OCI-LY7 (cell line): Measurements from ENCODE around the gene LTO1. TPM values are rescaled to one million over a fixed set of nuclear protein-coding genes. Genes with fewer than 3 reads are reported as not detected.

Experiments used
- BruUV-seq: library from RNA; stranded (reverse); fragments of 400-500 nt; replicated peaks from 2 replicates; lab custom pipeline; 2021; lab: Mats Ljungman, UMichigan
- CTCF ChIA-PET: fragments of 300-600 bp; sonication (Branson Sonifier 250); formaldehyde crosslinking; loops from one replicate; lab custom pipeline; 2022; ENCODE audit warnings: antibody characterized with exemption; ENCODE audit not compliant: unreplicated experiment; lab: Charles Lee
- POLR2A ChIA-PET: fragments of 300-600 bp; sonication (Branson Sonifier 250); formaldehyde crosslinking; loops from one replicate; lab custom pipeline; 2022; ENCODE audit warnings: antibody characterized with exemption; lab: Charles Lee
- DNase-seq: peaks from one replicate; pipeline ENCODE4 v3.0.0-alpha.2; 2015; ENCODE audit warnings: low spot score
- H2AFZ ChIP-seq: fragments of 200-600 bp; sonication (generic), shearing (Covaris generic); 2 replicates; pipeline ENCODE4 v1.6.1; 2014; ENCODE audit warnings: mild to moderate bottlenecking, antibody characterized with exemption, low read length, moderate library complexity
- H3K27ac ChIP-seq: fragments of 200-600 bp; sonication (generic); 2 replicates; pipeline ENCODE4 v1.5.1; 2014; ENCODE audit warnings: mixed run types, low read depth, mild to moderate bottlenecking, moderate library complexity, low read length, inconsistent platforms; ENCODE audit not compliant: poor library complexity, severe bottlenecking
- H3K36me3 ChIP-seq: fragments of 200-600 bp; sonication (generic); 2 replicates; pipeline ENCODE4 v1.6.1; 2014; ENCODE audit warnings: mild to moderate bottlenecking, antibody characterized with exemption, low read length, moderate library complexity, mixed read lengths; ENCODE audit not compliant: insufficient read depth
- H3K4me1 ChIP-seq: fragments of 200-600 bp; sonication (generic); 2 replicates; pipeline ENCODE4 v1.5.1; 2014; ENCODE audit warnings: mild to moderate bottlenecking, low read length; ENCODE audit not compliant: insufficient read depth, poor library complexity, severe bottlenecking
- H3K4me2 ChIP-seq: fragments of 200-600 bp; sonication (generic); 2 replicates; pipeline ENCODE4 v1.6.1; 2014; ENCODE audit warnings: mild to moderate bottlenecking, low read length
- H3K4me3 ChIP-seq: fragments of 200-600 bp; sonication (generic); 2 replicates; pipeline ENCODE4 v1.5.1; 2014; ENCODE audit warnings: mild to moderate bottlenecking, low read depth, low read length; ENCODE audit not compliant: poor library complexity, severe bottlenecking
- H3K79me2 ChIP-seq: fragments of 200-600 bp; sonication (generic); 2 replicates; pipeline ENCODE4 v1.6.1; 2016; ENCODE audit warnings: low read depth, mild to moderate bottlenecking, low read length, moderate library complexity, mixed read lengths; ENCODE audit not compliant: insufficient read depth
- H3K9me2 ChIP-seq: fragments of 200-600 bp; sonication (generic); 2 replicates; pipeline ENCODE4 v1.6.1; 2016; ENCODE audit warnings: mild to moderate bottlenecking, low read length, mixed read lengths; ENCODE audit not compliant: insufficient read depth
- H3K9me3 ChIP-seq: fragments of 200-600 bp; sonication (generic); 2 replicates; pipeline ENCODE4 v1.6.1; 2014; ENCODE audit warnings: mild to moderate bottlenecking, mixed run types, low read length, mixed read lengths
- H4K20me1 ChIP-seq: fragments of 200-600 bp; sonication (generic); 2 replicates; pipeline ENCODE4 v1.6.1; 2014; ENCODE audit warnings: mild to moderate bottlenecking, antibody characterized with exemption, low read length, moderate library complexity, mixed read lengths; ENCODE audit not compliant: insufficient read depth
- CTCF ChIP-seq: fragments of 200-600 bp; sonication (generic); conservative IDR thresholded peaks from 2 replicates; pipeline ENCODE4 v1.5.1; 2014; ENCODE audit warnings: mild to moderate bottlenecking, antibody characterized with exemption, low read length, moderate library complexity, mixed read lengths
- EZH2phosphoT487 ChIP-seq: fragments of 200-600 bp; sonication (generic); IDR thresholded peaks from 2 replicates; pipeline ENCODE4 v1.6.1; 2018; ENCODE audit warnings: low read depth, borderline replicate concordance, mild to moderate bottlenecking, mixed run types, antibody characterized with exemption, low read length, moderate library complexity, mixed read lengths
- intact Hi-C: fragments of 100-400 bp; cut with micrococcal nuclease; formaldehyde crosslinking; loops from one replicate; pipeline ENCODE4 v1.10.0; 2022; ENCODE audit not compliant: unreplicated experiment
- total RNA-seq, 2 experiments: library from RNA; depleted of rRNA in 1 of 2; stranded (reverse); fragments of >200 nt in 1 of 2; shearing (Covaris generic) in 1 of 2; gene quantifications; 2 replicates each; pipeline ENCODE4 v1.2.3, GENCODE V29; 2014 to 2022

Gene LTO1
- total RNA-seq, 2 experiments from 2014 or later: 28.8 to 35.9 TPM

GRCh38 chr11:69654001-69654659 lies 21.0 kb downstream of the LTO1 start:
- no peaks in the 10 kb centered on the region for H4K20me1 ChIP-seq
- H3K9me2 ChIP-seq: no peaks in the 10 kb centered on the region
- ChIA-PET CTCF (no interaction called here), POLR2A (no interaction called here)
- H3K9me3 ChIP-seq: no peaks in the 10 kb centered on the region
- no peak for DNase-seq
- H3K27ac ChIP-seq: no peak overlapping the region
- H3K79me2 ChIP-seq: no peaks in the 10 kb centered on the region
- TF ChIP-seq CTCF: no peak
- TF ChIP-seq EZH2phosphoT487: no peak
- no TSS peak for BruUV-seq
- no peaks in the 10 kb centered on the region for H3K36me3 ChIP-seq
- H3K4me3 ChIP-seq: no peak overlapping the region
- H3K4me1 ChIP-seq: no peaks in the 10 kb centered on the region
- intact Hi-C loops: no loop called here
- H3K4me2 ChIP-seq: no peak overlapping the region
- no peak overlapping the region for H2AFZ ChIP-seq

- Histone ChIP-seq H3K27ac (no peak overlapping the region), H3K9me3 (no peaks in the 10 kb centered on the region), H3K4me1 (no peaks in the 10 kb centered on the region), H3K79me2 (no peaks in the 10 kb centered on the region), H3K9me2 (no peaks in the 10 kb centered on the region), H3K36me3 (no peaks in the 10 kb centered on the region), H4K20me1 (no peaks in the 10 kb centered on the region), H2AFZ (no peak overlapping the region), H3K4me2 (no peak overlapping the region), H3K4me3 (no peak overlapping the region)
- TF ChIP-seq CTCF: no peak
- no peak for TF ChIP-seq EZH2phosphoT487
- no peak for DNase-seq
- intact Hi-C loops: no loop called here
- no TSS peak for BruUV-seq
- ChIA-PET CTCF (no interaction called here), POLR2A (no interaction called here)
Measured at GRCh38 chr11:69653406-69653960, 21.7 kb downstream of the LTO1 start.

- H3K9me3 ChIP-seq: no peaks in the 10 kb centered on the region
- POLR2A ChIA-PET: no interaction called here
- no peak for DNase-seq
- no peaks in the 10 kb centered on the region for H3K79me2 ChIP-seq
- no TSS peak for BruUV-seq
- no peak overlapping the region for H3K4me2 ChIP-seq
- H3K4me3 ChIP-seq: no peak overlapping the region
- no peaks in the 10 kb centered on the region for H4K20me1 ChIP-seq
- no peaks in the 10 kb centered on the region for H3K9me2 ChIP-seq
- intact Hi-C loops: no loop called here
- no peaks in the 10 kb centered on the region for H3K4me1 ChIP-seq
- no peaks in the 10 kb centered on the region for H3K36me3 ChIP-seq
- TF ChIP-seq CTCF (no peak), EZH2phosphoT487 (no peak)
- CTCF ChIA-PET: no interaction called here
- H2AFZ ChIP-seq: no peak overlapping the region
- no peak overlapping the region for H3K27ac ChIP-seq
Measured at GRCh38 chr11:69652999-69653398, 22.2 kb downstream of the LTO1 start.
